GM18508 (cell line): ENCODE measurements around the gene KLK2.

Experiments used
- ATAC-seq: cut with Tn5 transposase; IDR thresholded peaks from one replicate; pipeline ENCODE4 v1.9.1; 2021; ENCODE audit warnings: moderate number of reproducible peaks; ENCODE audit not compliant: insufficient read depth, unreplicated experiment

Gene KLK2

DNA sequence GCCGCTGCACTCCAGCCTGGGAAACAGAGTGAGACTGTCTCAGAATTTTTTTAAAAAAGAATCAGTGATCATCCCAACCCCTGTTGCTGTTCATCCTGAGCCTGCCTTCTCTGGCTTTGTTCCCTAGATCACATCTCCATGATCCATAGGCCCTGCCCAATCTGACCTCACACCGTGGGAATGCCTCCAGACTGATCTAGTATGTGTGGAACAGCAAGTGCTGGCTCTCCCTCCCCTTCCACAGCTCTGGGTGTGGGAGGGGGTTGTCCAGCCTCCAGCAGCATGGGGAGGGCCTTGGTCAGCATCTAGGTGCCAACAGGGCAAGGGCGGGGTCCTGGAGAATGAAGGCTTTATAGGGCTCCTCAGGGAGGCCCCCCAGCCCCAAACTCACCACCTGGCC lies at the start of gene KLK2:
Gene KLK2 (plus strand): TSS at position 384 of the 400 bp plus-strand sequence. CDS start 35 bp downstream, outside the sequence.
- no peak for ATAC-seq

DNA sequence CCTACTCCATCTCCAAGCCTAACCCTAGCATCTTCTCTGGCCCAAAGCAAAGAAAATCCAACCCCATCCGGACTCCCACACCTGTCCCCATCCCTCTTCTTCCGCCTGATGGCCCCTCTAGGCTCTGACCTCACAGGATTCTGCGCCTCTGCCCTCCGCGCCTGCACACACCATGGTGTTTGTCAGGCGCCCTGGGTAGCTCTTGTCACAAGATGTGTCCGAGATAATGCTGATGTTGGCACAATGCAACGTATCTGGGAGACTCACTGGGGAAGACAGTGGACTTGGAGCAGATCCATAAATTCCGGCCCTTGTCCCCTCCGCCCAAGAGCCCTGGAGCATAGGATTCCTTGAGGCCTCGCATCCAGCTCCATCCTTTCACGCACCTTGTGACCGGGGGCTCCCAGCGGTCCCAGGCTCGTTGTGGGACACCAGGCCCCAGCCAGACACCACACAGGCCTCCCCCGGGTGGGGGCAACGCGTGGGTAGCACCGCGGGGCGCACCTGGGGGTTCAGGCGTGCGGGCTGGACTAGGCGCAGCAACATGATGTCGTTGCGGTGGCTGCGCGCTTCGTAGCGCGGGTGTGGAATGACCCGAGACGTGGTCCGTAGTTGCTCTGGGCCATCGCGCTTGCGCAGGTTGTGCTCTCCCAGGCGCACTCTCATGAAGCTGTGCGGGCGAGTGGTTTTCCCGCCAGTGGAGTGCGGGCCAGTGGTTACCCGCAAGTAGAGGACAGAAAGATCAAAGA lies 46.6 kb upstream of the KLK2 start:
- no peak for ATAC-seq

GRCh38 chr19:50827476-50827875 lies 45.8 kb upstream of the KLK2 start:
- ATAC-seq: no peak

DNA sequence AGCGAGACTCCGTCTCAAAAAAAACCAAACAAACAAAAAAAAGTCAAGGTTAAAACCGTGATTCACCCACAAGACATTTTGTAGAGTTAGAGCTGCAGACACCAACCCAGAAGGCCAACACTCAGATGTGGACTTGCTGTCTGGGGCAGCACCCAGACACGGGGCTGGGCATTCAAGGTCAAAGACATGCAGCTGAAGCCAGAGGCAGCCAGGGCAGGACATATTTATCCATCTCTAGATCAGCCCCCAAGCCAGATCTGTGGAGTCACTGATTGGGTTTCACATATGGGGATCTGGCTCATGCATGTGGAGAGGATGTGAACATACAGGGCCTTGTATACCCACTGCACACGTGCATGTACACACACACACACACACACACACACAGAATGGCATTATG lies 43.4 kb upstream of the KLK2 start:
- no peak for ATAC-seq

DNA sequence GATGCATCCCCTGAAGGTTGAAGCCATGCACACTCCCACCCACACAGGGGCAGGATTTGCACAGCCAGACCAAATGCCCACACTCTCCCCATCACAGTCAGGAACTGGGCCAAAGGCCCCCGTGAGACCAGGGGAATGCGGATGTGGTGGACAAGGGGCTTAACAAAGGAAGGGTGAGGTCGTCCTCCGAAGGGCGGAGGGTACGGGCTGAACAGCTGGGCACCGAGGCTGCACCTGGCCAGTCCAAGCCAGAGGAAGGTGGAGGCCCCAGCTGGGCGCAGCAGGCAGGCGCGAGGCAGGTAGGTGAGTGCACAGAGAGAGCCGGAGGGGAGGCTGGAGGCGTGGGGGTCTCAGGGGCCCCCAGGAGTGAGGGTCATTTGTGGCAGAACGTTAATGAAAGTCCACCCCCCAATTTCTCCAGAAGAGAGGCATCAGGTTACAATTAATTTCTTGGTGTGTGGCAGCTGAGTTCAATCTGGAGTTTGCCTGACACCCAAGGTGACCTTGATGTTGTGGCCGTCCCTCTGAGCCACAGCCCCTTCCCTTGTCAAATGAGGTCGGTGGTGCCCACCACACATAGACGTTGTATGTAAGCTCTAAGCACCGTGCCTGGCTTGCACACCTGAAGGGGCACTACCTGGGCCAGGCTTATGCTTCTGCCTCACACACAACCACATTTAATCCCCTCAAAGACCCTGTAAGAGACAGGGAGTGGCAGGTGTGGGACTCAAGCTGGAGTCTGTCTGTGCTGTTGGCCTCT lies 42.8 kb upstream of the KLK2 start:
- no peak for ATAC-seq

- ATAC-seq: no peak
Measured at GRCh38 chr19:50831026-50831396, 42.2 kb upstream of the KLK2 start.

DNA sequence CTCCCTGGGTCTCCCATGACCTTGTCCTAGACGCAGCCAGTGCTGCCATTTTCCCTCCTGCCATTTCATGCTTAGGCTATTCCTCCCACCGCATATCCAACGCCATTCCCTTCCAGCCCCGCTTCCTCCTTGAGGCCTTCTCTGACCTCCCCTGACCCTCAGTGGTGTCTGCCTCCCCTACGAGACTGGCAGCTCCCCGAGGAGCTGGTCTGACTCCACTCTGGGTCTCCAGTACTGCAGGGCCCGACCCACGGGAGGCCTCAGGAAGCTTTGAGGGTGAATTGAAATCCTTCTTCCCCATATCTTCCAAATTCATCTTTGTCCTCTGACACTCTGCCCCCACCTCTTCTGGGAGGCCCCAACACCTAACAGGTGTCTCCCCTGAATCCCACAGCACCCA lies 40.6 kb upstream of the KLK2 start:
- no peak for ATAC-seq

- ATAC-seq: no peak
Measured at GRCh38 chr19:50833117-50833801, 40.0 kb upstream of the KLK2 start, which contains the start of gene KLK15. Gene KLK15 (minus strand): TSS chr19:50833574. CDS start chr19:50831492, 2,082 bp downstream.

- no peak for ATAC-seq
Measured at GRCh38 chr19:50833802-50834167, 39.5 kb upstream of the KLK2 start.

- no peak for ATAC-seq
Measured at GRCh38 chr19:50835103-50835784, 38.0 kb upstream of the KLK2 start.

DNA sequence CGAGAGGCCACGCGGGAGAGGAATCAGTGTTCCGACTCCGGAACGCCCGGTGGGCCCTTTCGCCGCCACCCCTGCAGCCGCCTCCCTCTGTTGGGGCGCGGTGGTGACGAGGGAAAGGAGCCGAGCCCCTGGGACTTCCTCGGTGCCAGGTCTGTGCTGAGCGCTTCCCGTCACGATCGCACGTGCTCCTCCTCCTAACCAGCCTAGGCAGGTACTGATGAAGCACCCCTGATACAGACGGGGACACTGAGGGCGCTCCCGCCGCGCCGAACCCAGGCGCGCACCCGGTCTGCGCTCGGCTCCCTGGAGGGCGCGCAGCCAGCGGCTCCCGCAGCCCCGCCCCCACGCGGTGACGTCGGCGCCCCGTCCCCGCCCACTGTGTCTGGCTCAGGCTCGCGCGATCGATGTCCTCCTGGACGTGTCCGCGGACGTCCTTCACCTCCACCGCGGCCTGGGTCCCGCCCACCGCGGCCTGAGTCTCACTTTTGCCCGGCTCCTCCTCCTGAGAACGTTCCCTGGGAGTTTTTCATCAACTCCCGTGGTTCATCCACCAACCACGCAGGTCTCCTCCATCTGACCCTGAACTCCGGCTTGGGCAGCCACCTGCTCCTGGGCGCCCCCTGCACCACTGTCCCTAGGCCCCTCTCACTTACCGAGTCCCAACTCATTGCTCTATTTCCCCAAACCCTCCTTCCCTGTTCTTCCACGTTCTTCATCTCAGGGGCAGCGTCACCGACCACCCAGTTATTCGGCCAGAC lies 37.3 kb upstream of the KLK2 start:
- no peak for ATAC-seq

- ATAC-seq: no peak
Measured at GRCh38 chr19:50836543-50837195, 36.6 kb upstream of the KLK2 start.

DNA sequence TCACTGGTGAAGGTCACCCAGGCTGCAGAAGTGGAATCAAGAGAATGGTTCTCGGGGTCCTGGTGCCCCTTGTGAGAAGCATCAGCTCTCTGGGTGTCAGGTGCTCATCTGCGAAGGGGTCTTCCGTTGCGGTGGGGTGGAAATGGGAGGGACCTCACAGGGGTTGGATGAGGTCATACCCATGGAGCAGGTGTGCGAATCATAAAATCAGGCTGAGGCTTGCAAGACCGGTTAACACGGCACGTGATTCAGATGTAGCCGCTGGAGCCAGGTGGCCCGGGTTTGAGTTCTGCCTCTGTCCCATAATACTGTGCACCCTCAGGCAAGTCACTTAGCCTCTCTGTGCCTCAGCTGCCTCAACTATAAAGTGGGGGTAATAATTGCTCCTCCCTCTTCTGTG lies 35.9 kb upstream of the KLK2 start:
- ATAC-seq: no peak

- ATAC-seq: no peak
Measured at GRCh38 chr19:50838239-50838638, 35.0 kb upstream of the KLK2 start.

DNA sequence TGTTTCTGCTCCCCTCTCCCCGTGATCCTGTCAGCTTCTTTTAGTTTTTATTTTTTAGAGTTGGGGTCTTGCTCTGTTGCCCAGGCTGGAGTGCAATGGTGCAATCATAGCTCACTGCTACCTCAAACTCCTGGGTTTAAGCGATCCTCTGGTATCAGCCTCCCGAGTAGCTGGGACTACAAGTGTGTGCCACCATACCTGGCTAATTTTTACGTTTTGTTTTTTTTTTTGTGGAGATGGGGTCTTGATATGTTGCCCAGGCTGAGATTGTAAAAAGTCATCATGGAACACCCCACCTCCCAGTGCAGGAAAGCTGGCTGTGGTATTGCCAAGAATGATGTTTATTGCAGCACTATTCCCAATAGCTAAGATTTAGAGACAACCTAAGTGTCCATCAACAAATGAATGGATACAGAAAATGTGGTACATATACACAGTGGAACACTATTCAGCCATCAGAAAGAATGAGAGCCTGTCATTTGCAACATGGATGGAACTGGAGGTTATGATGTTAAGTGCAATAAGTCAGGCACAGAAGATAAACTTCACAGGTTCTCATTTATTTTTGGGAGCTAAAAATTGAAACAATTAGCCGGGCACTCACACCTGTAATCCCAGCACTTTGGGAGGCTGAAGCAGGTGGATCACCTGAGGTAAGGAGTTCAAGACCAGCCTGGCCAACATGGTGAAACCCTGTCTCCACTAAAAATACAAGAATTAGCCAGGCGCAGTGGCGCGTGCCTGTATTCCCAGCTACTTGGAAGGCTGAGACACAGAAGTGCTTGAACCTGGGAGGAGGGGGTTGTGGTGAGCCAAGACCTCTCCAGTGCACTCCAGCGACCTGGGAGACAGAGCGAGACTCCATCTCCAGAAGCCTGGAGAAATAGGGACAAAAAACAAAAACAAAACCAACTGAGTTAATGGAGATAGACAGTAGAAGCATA lies 33.3 kb upstream of the KLK2 start:
- ATAC-seq: no peak

GRCh38 chr19:50842130-50842529 lies 31.1 kb upstream of the KLK2 start:
- no peak for ATAC-seq

DNA sequence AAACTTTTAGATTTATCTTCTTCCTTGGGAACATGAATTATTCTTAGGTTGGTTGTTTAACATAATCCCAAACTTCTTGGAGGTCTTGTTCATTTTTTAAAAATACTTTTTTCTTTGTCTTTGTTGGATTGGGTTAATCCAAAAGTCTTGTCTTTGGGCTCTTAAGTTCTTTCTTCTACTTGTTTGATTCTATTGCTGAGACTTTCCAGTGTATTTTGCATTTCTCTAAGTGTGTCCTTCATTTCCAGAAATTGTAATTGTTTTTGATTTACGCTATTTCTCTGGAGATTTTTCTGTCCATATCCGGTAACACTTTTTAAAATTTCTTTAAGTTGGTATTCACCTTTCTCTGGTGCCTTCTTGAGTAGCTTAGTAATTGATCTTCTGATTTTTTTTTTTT lies 30.0 kb upstream of the KLK2 start:
- ATAC-seq: no peak

DNA sequence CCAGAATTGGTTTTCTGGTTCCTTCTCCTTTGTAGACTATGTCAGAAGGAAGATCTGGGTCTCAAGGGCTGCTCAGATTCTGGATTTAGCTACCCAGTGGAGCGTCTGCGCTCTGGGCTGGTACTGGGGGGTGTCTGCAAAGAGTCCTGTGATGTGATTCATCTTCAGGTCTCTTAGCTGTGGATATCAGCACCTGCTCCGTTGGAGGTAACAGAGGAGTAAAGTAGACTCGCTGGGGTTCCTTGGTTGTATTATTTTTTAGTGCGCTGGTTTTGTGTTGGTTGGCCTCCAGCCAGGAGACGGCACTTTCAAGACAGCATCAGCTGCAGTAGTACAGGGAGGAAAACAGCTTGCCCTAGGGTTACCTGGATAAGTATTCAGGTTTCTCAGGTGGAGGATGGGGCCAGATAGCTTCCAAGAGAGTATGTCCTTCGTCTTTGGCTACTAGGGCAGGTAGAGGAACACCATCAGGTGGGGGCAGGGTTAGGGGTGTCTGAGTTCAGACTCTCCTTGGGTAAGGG lies 29.5 kb upstream of the KLK2 start:
- ATAC-seq: no peak
